ENCODE measurements around the gene AHSP. TPM values are rescaled to one million over a fixed set of nuclear protein-coding genes. Genes with fewer than 3 reads are reported as not detected.
"Not testable (repeated sequence)": the region's sequence is repeated elsewhere in the genome, so short reads cannot be mapped to it uniquely, and the experiment has no call there.

AHSP gene
- total and polyA plus RNA-seq, 2 donors (not counting 1 experiment from before 2014, with no cell fraction given): not detected

GRCh38 chr16:31480851-31481536, 46.7 kb upstream of the AHSP start:
- 30% methylated on average over 6 of the region's 7 CpGs for WGBS (ENCODE audit: insufficient coverage)
- H3K9me3 ChIP-seq (ENCODE audit: control extremely low read depth in 1 of 3, control insufficient read depth in 2 of 3, insufficient read depth in 1 of 3, low read length in 2 of 3): no peaks in the 10 kb centered on the region
- no peaks in the 10 kb centered on the region for H3K36me3 ChIP-seq (replicated peaks in 1 of 2; ENCODE audit: control extremely low read depth in 1 of 2, control insufficient read depth in 1 of 2, extremely low read depth in 1 of 2, insufficient read depth in 2 of 2, low read length in 1 of 2)
- DNase-seq: no peak
- H3K27ac Mint-ChIP-seq: no peak overlapping the region
- POLR2A ChIA-PET: interaction anchor here (0.5 kb wide), 1 partner anchor 20 kb away, joined by 3 read pairs; no protein-coding TSS in a partner anchor
- H3K27me3 ChIP-seq (replicated peaks in 1 of 4; ENCODE audit: control extremely low read depth in 1 of 4, control insufficient read depth in 3 of 4, insufficient read depth in 4 of 4, low read length in 3 of 4): peaks cover 0 to 15% (median 2%) of the 10 kb centered on the region in 4 experiments
- H3K79me2 ChIP-seq (ENCODE audit: control insufficient read depth, insufficient read depth, low read length): no peaks in the 10 kb centered on the region
- no peak overlapping the region for H3K27ac ChIP-seq (ENCODE audit: low read length in 2 of 2)
- no peaks in the 10 kb centered on the region for H3K9me3 Mint-ChIP-seq (ENCODE audit: insufficient read depth)
- H2AFZ ChIP-seq (ENCODE audit: insufficient read depth, low read depth, low read length, poor library complexity, severe bottlenecking): no peak overlapping the region
- H3K4me2 ChIP-seq (replicated peaks; ENCODE audit: low read depth, low read length, poor library complexity, severe bottlenecking): no peak overlapping the region
- H3K4me1 Mint-ChIP-seq: peaks cover 16% of the 10 kb centered on the region
- H3K27me3 Mint-ChIP-seq: peaks cover 19% of the 10 kb centered on the region
- no peak overlapping the region for H3K4me3 ChIP-seq (ENCODE audit: control extremely low read depth in 1 of 5, extremely low read depth in 1 of 5, insufficient read depth in 1 of 5, low read depth in 2 of 5, low read length in 4 of 5)
- H3K9ac ChIP-seq (ENCODE audit: low read length): no peak overlapping the region
- CTCF ChIA-PET: no interaction called here
- no peaks in the 10 kb centered on the region for H4K20me1 ChIP-seq (ENCODE audit: control insufficient read depth, insufficient read depth, low read length, poor library complexity, severe bottlenecking)
- intact Hi-C loops (cut with micrococcal nuclease): no loop called here
- TF ChIP-seq EZH2 (IDR thresholded peaks at IDR 0.05; ENCODE audit: borderline replicate concordance, insufficient read depth, low read depth, low read length, poor library complexity, severe bottlenecking) (no peak), CTCF (IDR thresholded peaks at IDR 0.05) (no peak)
- no peak overlapping the region for H3K4me3 Mint-ChIP-seq
- ATAC-seq (ENCODE audit: low read depth): no peak
- peaks cover 6 to 16% of the 10 kb centered on the region in 2 donors for H3K4me1 ChIP-seq (ENCODE audit: control insufficient read depth in 2 of 2, insufficient read depth in 2 of 2, low read length in 2 of 2)

- peaks cover 10% of the 10 kb centered on the region for H3K4me1 Mint-ChIP-seq
- H3K9me3 ChIP-seq (ENCODE audit: control extremely low read depth in 1 of 3, control insufficient read depth in 2 of 3, insufficient read depth in 1 of 3, low read length in 2 of 3): peaks cover 0 to 4% (median 0%) of the 10 kb centered on the region in 3 donors
- no peak within 1 kb of the TSS for H3K9ac ChIP-seq (ENCODE audit: low read length)
- CTCF ChIA-PET: no interaction called here
- intact Hi-C loops (cut with micrococcal nuclease): no loop called here
- H3K4me3 ChIP-seq (ENCODE audit: control extremely low read depth in 1 of 5, extremely low read depth in 1 of 5, insufficient read depth in 1 of 5, low read depth in 2 of 5, low read length in 4 of 5): no peak within 1 kb of the TSS
- no peaks in the 10 kb centered on the region for H4K20me1 ChIP-seq (ENCODE audit: control insufficient read depth, insufficient read depth, low read length, poor library complexity, severe bottlenecking)
- no peaks in the 10 kb centered on the region for H3K36me3 ChIP-seq (replicated peaks in 1 of 2; ENCODE audit: control extremely low read depth in 1 of 2, control insufficient read depth in 1 of 2, extremely low read depth in 1 of 2, insufficient read depth in 2 of 2, low read length in 1 of 2)
- no peak within 1 kb of the TSS for H3K4me3 Mint-ChIP-seq
- no peaks in the 10 kb centered on the region for H3K79me2 ChIP-seq (ENCODE audit: control insufficient read depth, insufficient read depth, low read length)
- peaks cover 6 to 13% of the 10 kb centered on the region in 2 donors for H3K4me1 ChIP-seq (ENCODE audit: control insufficient read depth in 2 of 2, insufficient read depth in 2 of 2, low read length in 2 of 2)
- TF ChIP-seq EZH2 (IDR thresholded peaks at IDR 0.05; ENCODE audit: borderline replicate concordance, insufficient read depth, low read depth, low read length, poor library complexity, severe bottlenecking) (no peak), CTCF (IDR thresholded peaks at IDR 0.05) (no peak)
- WGBS (ENCODE audit: insufficient coverage): 100% methylated on average over 2 of the region's 4 CpGs
- DNase-seq (no peak), ATAC-seq (ENCODE audit: low read depth) (no peak)
- POLR2A ChIA-PET: no interaction called here
- H3K27ac Mint-ChIP-seq: no peak within 1 kb of the TSS
- no peak within 1 kb of the TSS for H2AFZ ChIP-seq (ENCODE audit: insufficient read depth, low read depth, low read length, poor library complexity, severe bottlenecking)
- no peaks in the 10 kb centered on the region for H3K9me3 Mint-ChIP-seq (ENCODE audit: insufficient read depth)
- no peak within 1 kb of the TSS for H3K4me2 ChIP-seq (replicated peaks; ENCODE audit: low read depth, low read length, poor library complexity, severe bottlenecking)
- H3K27me3 Mint-ChIP-seq: peaks cover 19% of the 10 kb centered on the region
- peaks cover 0 to 18% (median 4%) of the 10 kb centered on the region in 4 experiments for H3K27me3 ChIP-seq (replicated peaks in 1 of 4; ENCODE audit: control extremely low read depth in 1 of 4, control insufficient read depth in 3 of 4, insufficient read depth in 4 of 4, low read length in 3 of 4)
- no peak within 1 kb of the TSS for H3K27ac ChIP-seq (ENCODE audit: low read length in 2 of 2)
Measured at GRCh38 chr16:31483081-31483480, 44.6 kb upstream of the AHSP start, which contains the start of gene SLC5A2. Gene SLC5A2 (plus strand): TSS chr16:31483123. CDS start chr16:31483137, 14 bp downstream.

- ATAC-seq (ENCODE audit: low read depth); POLR2A ChIA-PET; H3K27ac ChIP-seq (ENCODE audit: low read length in 2 of 2); DNase-seq; H2AFZ ChIP-seq (ENCODE audit: insufficient read depth, low read depth, low read length, poor library complexity, severe bottlenecking); H3K79me2 ChIP-seq (ENCODE audit: control insufficient read depth, insufficient read depth, low read length); H3K36me3 ChIP-seq (replicated peaks in 1 of 2; ENCODE audit: control extremely low read depth in 1 of 2, control insufficient read depth in 1 of 2, extremely low read depth in 1 of 2, insufficient read depth in 2 of 2, low read length in 1 of 2); H3K27ac Mint-ChIP-seq; H3K9me3 Mint-ChIP-seq (ENCODE audit: insufficient read depth); H3K4me3 Mint-ChIP-seq; intact Hi-C loops (cut with micrococcal nuclease); H3K4me2 ChIP-seq (replicated peaks; ENCODE audit: low read depth, low read length, poor library complexity, severe bottlenecking); CTCF ChIA-PET; H3K4me1 Mint-ChIP-seq; H4K20me1 ChIP-seq (ENCODE audit: control insufficient read depth, insufficient read depth, low read length, poor library complexity, severe bottlenecking); H3K4me3 ChIP-seq (ENCODE audit: control extremely low read depth in 1 of 5, extremely low read depth in 1 of 5, insufficient read depth in 1 of 5, low read depth in 2 of 5, low read length in 4 of 5); H3K9me3 ChIP-seq (ENCODE audit: control extremely low read depth in 1 of 3, control insufficient read depth in 2 of 3, insufficient read depth in 1 of 3, low read length in 2 of 3); H3K9ac ChIP-seq (ENCODE audit: low read length): not testable (repeated sequence)
- Histone ChIP-seq H3K4me1 (ENCODE audit: control insufficient read depth in 2 of 2, insufficient read depth in 2 of 2, low read length in 2 of 2) (peaks cover 10 to 16% of the 10 kb centered on the region in 2 donors), H3K27me3 (replicated peaks in 1 of 4; ENCODE audit: control extremely low read depth in 1 of 4, control insufficient read depth in 3 of 4, insufficient read depth in 4 of 4, low read length in 3 of 4) (peaks cover 0 to 18% (median 4%) of the 10 kb centered on the region in 4 experiments)
- H3K27me3 Mint-ChIP-seq: peaks cover 19% of the 10 kb centered on the region
- WGBS (ENCODE audit: insufficient coverage): 88% methylated on average over 1 of the region's 4 CpGs
Measured at GRCh38 chr16:31484048-31484447, 43.7 kb upstream of the AHSP start.

All from B cell (primary cell).